ES-I3 (cell line): ENCODE measurements around the gene INPP5A.
"Not testable (repeated sequence)": the region's sequence is repeated elsewhere in the genome, so short reads cannot be mapped to it uniquely, and the experiment has no call there.

Experiments used
- H3K36me3 ChIP-seq: 2 replicates; pipeline ENCODE4 v1.6.1; 2013; ENCODE audit warnings: mild to moderate bottlenecking, low read length, control low read depth, moderate library complexity; ENCODE audit not compliant: insufficient read depth
- H3K4me1 ChIP-seq: 2 replicates; pipeline ENCODE4 v1.6.1; 2013; ENCODE audit warnings: mild to moderate bottlenecking, control low read depth, low read length; ENCODE audit not compliant: insufficient read depth
- H3K9ac ChIP-seq: 2 replicates; pipeline ENCODE4 v1.6.1; 2013; ENCODE audit warnings: low read depth, mild to moderate bottlenecking, low read length, moderate library complexity
- H3K9me3 ChIP-seq: 2 replicates; pipeline ENCODE4 v1.6.1; 2013; ENCODE audit warnings: mild to moderate bottlenecking, low read length, moderate library complexity; ENCODE audit not compliant: control insufficient read depth, insufficient read depth

The INPP5A gene

GRCh38 chr10:132698761-132699391, 161.3 kb downstream of the INPP5A start:
- Histone ChIP-seq H3K9me3 (peaks cover under 1% of the 10 kb centered on the region; the same call in 1 of the 2 replicates), H3K36me3 (no peaks in the 10 kb centered on the region), H3K9ac (no peak overlapping the region), H3K4me1 (no peaks in the 10 kb centered on the region)

DNA sequence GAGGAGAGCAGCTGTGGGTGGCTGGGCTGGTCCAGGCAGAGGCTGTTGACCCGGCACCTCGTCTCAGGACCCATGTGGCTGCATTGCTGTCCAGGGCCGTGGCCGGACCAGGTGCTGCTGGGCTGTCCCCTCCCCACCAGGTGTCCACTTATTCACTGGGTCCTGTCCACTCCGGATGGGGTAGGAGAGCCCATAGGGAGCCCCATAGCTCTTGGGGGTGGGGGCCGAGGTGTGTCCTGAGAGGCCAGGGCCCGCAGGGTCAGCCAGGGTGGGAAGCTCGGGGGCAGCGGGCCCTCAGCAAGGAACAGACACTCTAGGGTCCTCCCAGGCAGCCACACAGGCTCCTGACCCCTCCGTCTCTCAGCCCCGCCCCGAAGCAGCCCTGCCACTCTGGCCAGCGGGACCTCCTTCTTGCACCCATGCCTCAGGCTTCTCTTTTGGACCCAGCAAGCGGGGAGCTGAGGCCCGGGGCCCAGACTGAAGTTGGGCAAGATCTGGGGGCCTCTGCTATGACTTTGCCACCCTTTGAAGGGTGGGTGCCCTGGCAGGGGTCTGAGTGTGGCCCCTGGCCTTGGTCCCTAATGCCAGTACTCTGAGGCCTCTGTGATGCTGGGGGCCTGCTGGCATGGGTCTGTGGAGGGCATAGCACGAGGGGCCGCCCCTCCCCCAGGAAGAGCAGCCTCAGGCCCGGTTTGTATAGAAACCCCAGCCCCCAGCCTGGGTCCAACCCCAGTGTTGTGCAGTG, 162.0 kb downstream of the INPP5A start:
- no peaks in the 10 kb centered on the region for H3K36me3 ChIP-seq
- H3K9ac ChIP-seq, result no peak overlapping the region
- H3K4me1 ChIP-seq, result no peaks in the 10 kb centered on the region
- H3K9me3 ChIP-seq, result no peaks in the 10 kb centered on the region

GRCh38 chr10:132700156-132701098, 162.8 kb downstream of the INPP5A start:
- Histone ChIP-seq H3K4me1 (no peaks in the 10 kb centered on the region), H3K36me3 (no peaks in the 10 kb centered on the region)

GRCh38 chr10:132701099-132701845, 163.7 kb downstream of the INPP5A start:
- Histone ChIP-seq H3K9ac (no peak overlapping the region), H3K4me1 (no peaks in the 10 kb centered on the region), H3K9me3 (peaks cover 5% of the 10 kb centered on the region), H3K36me3 (no peaks in the 10 kb centered on the region)

More at GRCh38 chr10:132700156-132701098, 162.8 kb downstream of the INPP5A start:
- Histone ChIP-seq H3K9me3 (peaks cover 2% of the 10 kb centered on the region; the same call in 1 of the 2 replicates), H3K9ac (no peak overlapping the region)

DNA sequence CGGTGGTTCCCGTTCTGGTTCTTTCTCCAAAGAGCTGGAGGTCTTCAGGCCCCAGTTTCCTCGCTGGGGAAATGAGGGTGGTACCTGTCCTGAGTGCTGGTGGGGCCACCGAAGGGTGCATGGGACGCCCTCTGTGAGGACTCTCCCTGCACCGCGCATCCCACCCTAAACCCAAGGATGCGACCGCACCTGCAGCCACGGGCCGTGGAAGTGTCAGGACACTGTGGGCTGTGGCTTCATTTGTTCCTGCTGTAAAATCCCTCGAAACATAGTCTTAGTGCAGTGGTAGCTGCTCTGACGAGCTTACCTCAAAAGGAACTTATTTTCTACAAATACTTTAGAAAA, 164.2 kb downstream of the INPP5A start:
- H3K9ac ChIP-seq, result no peak overlapping the region
- peaks cover 8% of the 10 kb centered on the region for H3K9me3 ChIP-seq
- H3K36me3 ChIP-seq, result no peaks in the 10 kb centered on the region
- H3K4me1 ChIP-seq, result no peaks in the 10 kb centered on the region

GRCh38 chr10:132702601-132703418, 165.2 kb downstream of the INPP5A start:
- Histone ChIP-seq H3K9me3 (peaks cover 8% of the 10 kb centered on the region), H3K36me3 (no peaks in the 10 kb centered on the region), H3K9ac (no peak overlapping the region), H3K4me1 (no peaks in the 10 kb centered on the region)

GRCh38 chr10:132703419-132704007, 165.9 kb downstream of the INPP5A start:
- Histone ChIP-seq H3K9me3 (peaks cover 8% of the 10 kb centered on the region), H3K36me3 (no peaks in the 10 kb centered on the region), H3K9ac (no peak overlapping the region), H3K4me1 (no peaks in the 10 kb centered on the region)

DNA sequence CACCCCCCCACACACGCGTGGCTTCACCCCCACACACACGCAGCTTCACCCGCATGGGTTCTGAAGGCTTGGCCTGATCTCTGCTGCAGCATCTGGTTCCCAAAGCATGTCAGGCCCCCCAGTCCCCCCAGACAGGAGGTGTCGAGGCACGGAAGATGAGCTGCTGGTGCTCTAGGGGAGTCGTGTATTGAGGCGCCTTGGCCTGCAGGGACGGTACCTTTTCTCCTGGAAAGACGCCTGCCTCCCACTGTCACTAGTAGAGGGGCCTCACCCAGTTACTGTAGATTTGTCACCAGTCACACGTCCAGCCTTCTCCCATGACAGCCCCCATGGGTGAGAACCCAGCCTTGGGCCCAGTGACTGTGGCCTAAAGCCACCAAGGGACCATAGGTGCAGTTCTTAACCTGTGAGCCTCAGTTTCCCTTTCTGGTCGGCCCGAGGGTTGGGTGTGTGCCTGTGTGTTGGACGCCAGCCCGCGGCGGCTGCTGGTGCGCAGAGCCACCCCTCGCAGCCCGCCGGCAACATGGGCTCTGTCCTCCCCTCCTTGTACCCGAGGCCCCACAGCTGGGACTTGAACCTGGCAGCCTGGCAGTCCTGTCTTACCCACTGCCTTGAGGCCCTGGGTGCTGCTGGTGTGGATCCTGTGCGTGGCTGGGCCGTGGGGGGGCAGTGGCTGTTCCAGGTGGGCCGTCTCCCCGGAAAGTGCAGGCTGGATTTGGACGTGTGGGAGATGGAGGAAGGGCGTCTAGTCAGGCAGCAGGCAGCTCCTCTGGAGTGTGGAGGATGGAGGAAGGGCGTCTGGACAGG, 166.6 kb downstream of the INPP5A start:
- Histone ChIP-seq H3K9me3 (peaks cover 8% of the 10 kb centered on the region), H3K9ac (no peak overlapping the region), H3K4me1 (no peaks in the 10 kb centered on the region), H3K36me3 (no peaks in the 10 kb centered on the region)

DNA sequence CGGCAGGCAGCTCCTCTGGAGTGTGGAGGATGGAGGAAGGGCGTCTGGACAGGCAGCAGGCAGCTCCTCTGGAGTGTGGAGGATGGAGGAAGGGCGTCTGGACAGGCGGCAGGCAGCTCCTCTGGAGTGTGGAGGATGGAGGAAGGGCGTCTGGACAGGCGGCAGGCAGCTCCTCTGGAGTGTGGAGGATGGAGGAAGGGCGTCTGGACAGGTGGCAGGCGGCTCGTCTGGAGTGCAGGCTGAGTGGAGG, 167.2 kb downstream of the INPP5A start:
- not testable (repeated sequence) for H3K9ac ChIP-seq, H3K36me3 ChIP-seq, H3K9me3 ChIP-seq, H3K4me1 ChIP-seq

- H3K4me1 ChIP-seq, result no peaks in the 10 kb centered on the region
- H3K9me3 ChIP-seq, result peaks cover 8% of the 10 kb centered on the region
- H3K9ac ChIP-seq, result no peak overlapping the region
- no peaks in the 10 kb centered on the region for H3K36me3 ChIP-seq
Observed at GRCh38 chr10:132705173-132705572, 167.6 kb downstream of the INPP5A start.

DNA sequence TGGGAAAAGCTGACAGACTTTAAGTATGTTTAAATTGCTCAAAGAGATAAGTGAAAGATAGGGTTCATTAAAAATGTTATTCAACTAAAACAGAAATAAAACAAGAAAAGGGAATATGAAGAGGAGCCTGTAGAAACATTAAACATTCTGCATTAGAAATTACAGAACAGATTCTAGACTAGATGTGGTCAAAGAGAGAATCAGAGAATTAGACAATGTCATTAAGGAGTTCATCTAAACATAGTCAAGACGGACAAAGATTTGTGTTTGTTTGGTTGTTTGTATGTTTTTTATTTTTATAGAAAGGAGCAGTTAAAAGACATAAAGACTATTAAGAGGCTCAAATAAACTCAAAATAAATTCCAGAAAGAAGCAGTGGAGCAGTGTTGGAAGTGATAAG, 168.4 kb downstream of the INPP5A start:
- no peaks in the 10 kb centered on the region for H3K36me3 ChIP-seq
- no peak overlapping the region for H3K9ac ChIP-seq
- H3K4me1 ChIP-seq, result no peaks in the 10 kb centered on the region
- H3K9me3 ChIP-seq, result peaks cover 8% of the 10 kb centered on the region

GRCh38 chr10:132706701-132707100, 169.1 kb downstream of the INPP5A start:
- Histone ChIP-seq H3K9ac (no peak overlapping the region), H3K36me3 (no peaks in the 10 kb centered on the region), H3K4me1 (no peaks in the 10 kb centered on the region), H3K9me3 (peaks cover 8% of the 10 kb centered on the region)
